ENCODE measurements around the gene NELFE. TPM values are rescaled to one million over a fixed set of nuclear protein-coding genes. Genes with fewer than 3 reads are reported as not detected.
"Not testable (repeated sequence)": the region's sequence is repeated elsewhere in the genome, so short reads cannot be mapped to it uniquely, and the experiment has no call there.

Gene NELFE
- total RNA-seq, 2 donors from 2014 or later: 62.4 to 69.3 TPM

- no peak for ATAC-seq (ENCODE audit: insufficient number of reproducible peaks, low FRiP score, low read depth)
- Histone ChIP-seq H3K27ac (no peak overlapping the region), H3K27me3 (replicated peaks; ENCODE audit: insufficient read depth) (no peaks in the 10 kb centered on the region), H3K36me3 (no peaks in the 10 kb centered on the region), H3K4me1 (ENCODE audit: control insufficient read depth in 1 of 2, low read depth in 2 of 2) (no peaks in the 10 kb centered on the region), H3K4me3 (no peak overlapping the region), H3K9me3 (no peaks in the 10 kb centered on the region)
- DNase-seq (ENCODE audit: low spot score): no peak
- TF ChIP-seq CTCF (IDR thresholded peaks at IDR 0.05): no peak
These were observed 39.0 kb downstream of the NELFE start for GRCh38 chr6:31919624-31920303.

GRCh38 chr6:31918069-31918720, 40.6 kb downstream of the NELFE start:
- no peak for DNase-seq (ENCODE audit: low spot score)
- no peak for TF ChIP-seq CTCF (IDR thresholded peaks at IDR 0.05)
- no peak for ATAC-seq (ENCODE audit: insufficient number of reproducible peaks, low FRiP score, low read depth)

GRCh38 chr6:31915756-31916155, 43.0 kb downstream of the NELFE start:
- ATAC-seq (ENCODE audit: insufficient number of reproducible peaks, low FRiP score, low read depth) (no peak), DNase-seq (ENCODE audit: low spot score) (no peak)
- H3K27me3 ChIP-seq (replicated peaks; ENCODE audit: insufficient read depth): no peaks in the 10 kb centered on the region
- H3K9me3 ChIP-seq: no peaks in the 10 kb centered on the region
- H3K4me1 ChIP-seq (ENCODE audit: control insufficient read depth in 1 of 2, low read depth in 2 of 2): peaks cover 0 to 8% of the 10 kb centered on the region in 2 donors
- H3K4me3 ChIP-seq: no peak overlapping the region
- no peaks in the 10 kb centered on the region for H3K36me3 ChIP-seq
- no peak overlapping the region for H3K27ac ChIP-seq
- no peak for TF ChIP-seq CTCF (IDR thresholded peaks at IDR 0.05)

More at GRCh38 chr6:31918069-31918720, 40.6 kb downstream of the NELFE start:
- no peak overlapping the region for H3K4me3 ChIP-seq
- H3K27me3 ChIP-seq (replicated peaks; ENCODE audit: insufficient read depth): no peaks in the 10 kb centered on the region
- no peak overlapping the region for H3K27ac ChIP-seq
- no peaks in the 10 kb centered on the region for H3K36me3 ChIP-seq
- no peaks in the 10 kb centered on the region for H3K4me1 ChIP-seq (ENCODE audit: control insufficient read depth in 1 of 2, low read depth in 2 of 2)
- H3K9me3 ChIP-seq: no peaks in the 10 kb centered on the region

GRCh38 chr6:31915351-31915750, 43.4 kb downstream of the NELFE start:
- Histone ChIP-seq H3K4me3 (no peak overlapping the region), H3K27me3 (replicated peaks; ENCODE audit: insufficient read depth) (no peaks in the 10 kb centered on the region), H3K9me3 (no peaks in the 10 kb centered on the region), H3K27ac (no peak overlapping the region), H3K36me3 (no peaks in the 10 kb centered on the region), H3K4me1 (ENCODE audit: control insufficient read depth in 1 of 2, low read depth in 2 of 2) (peaks cover 0 to 8% of the 10 kb centered on the region in 2 donors)
- DNase-seq (ENCODE audit: low spot score) (no peak), ATAC-seq (ENCODE audit: insufficient number of reproducible peaks, low FRiP score, low read depth) (no peak)
- no peak for TF ChIP-seq CTCF (IDR thresholded peaks at IDR 0.05)

GRCh38 chr6:31911826-31912585, 46.8 kb downstream of the NELFE start:
- ATAC-seq (ENCODE audit: insufficient number of reproducible peaks, low FRiP score, low read depth): no peak
- H3K4me1 ChIP-seq (ENCODE audit: control insufficient read depth in 1 of 2, low read depth in 2 of 2): peaks cover 0 to 8% of the 10 kb centered on the region in 2 donors
- TF ChIP-seq CTCF (IDR thresholded peaks at IDR 0.05): no peak

GRCh38 chr6:31909298-31909697, 49.5 kb downstream of the NELFE start:
- DNase-seq (ENCODE audit: low spot score): not testable (repeated sequence)

More at GRCh38 chr6:31911826-31912585, 46.8 kb downstream of the NELFE start:
- Histone ChIP-seq H3K27ac (no peak overlapping the region), H3K36me3 (no peaks in the 10 kb centered on the region), H3K27me3 (replicated peaks; ENCODE audit: insufficient read depth) (no peaks in the 10 kb centered on the region), H3K4me3 (no peak overlapping the region), H3K9me3 (no peaks in the 10 kb centered on the region)
- DNase-seq (ENCODE audit: low spot score): no peak

More at GRCh38 chr6:31909298-31909697, 49.5 kb downstream of the NELFE start:
- not testable (repeated sequence) for H3K27me3 ChIP-seq (replicated peaks; ENCODE audit: insufficient read depth); H3K27ac ChIP-seq; H3K4me3 ChIP-seq; H3K4me1 ChIP-seq (ENCODE audit: control insufficient read depth in 1 of 2, low read depth in 2 of 2); ATAC-seq (ENCODE audit: insufficient number of reproducible peaks, low FRiP score, low read depth); H3K36me3 ChIP-seq; H3K9me3 ChIP-seq
